Endothelial cell of umbilical vein (primary cell): ENCODE measurements around the gene KCNQ1OT1. TPM values are rescaled to one million over a fixed set of nuclear protein-coding genes. Genes with fewer than 3 reads are reported as not detected.

Experiments
- BruUV-seq: library from RNA; stranded (reverse); fragments of 400-500 nt; replicated peaks from 2 replicates; lab custom pipeline; 2021; lab: Mats Ljungman, UMichigan
- CTCF ChIA-PET: fragments of 300-600, 350-600 bp; sonication (Branson Sonifier 250); formaldehyde crosslinking; loops from one replicate; lab custom pipeline; 2021; ENCODE audit warnings: antibody characterized with exemption, inconsistent platforms; lab: Charles Lee
- POLR2A ChIA-PET: fragments of 300-600, 350-600 bp; sonication (Branson Sonifier 250); formaldehyde crosslinking; loops from one replicate; lab custom pipeline; 2021; ENCODE audit warnings: antibody characterized with exemption, inconsistent platforms; lab: Charles Lee
- DNase-seq: peaks from one replicate; pipeline ENCODE4 v3.0.0-alpha.2; 2011; ENCODE audit warnings: low read depth, low spot score
- FAIRE-seq: peaks from 2 replicates; lab custom pipeline; 2011; peaks lifted over from hg19 to GRCh38; lab: Jason Lieb, UNC
- H2AFZ ChIP-seq: 2 replicates; pipeline ENCODE4 v1.6.0; 2012; ENCODE audit warnings: low read depth, low read length, control low read depth, inconsistent platforms
- H3K27ac ChIP-seq: 2 replicates; pipeline ENCODE4 v1.5.1; 2011; ENCODE audit warnings: low read depth, mild to moderate bottlenecking, control low read depth, low read length, moderate library complexity; ENCODE audit not compliant: insufficient read depth
- H3K27me3 ChIP-seq, 2 experiments: 2 replicates each; pipeline versions ENCODE4 v1.6.0 to v1.6.1; 2011; ENCODE audit warnings: low read length in 2 of 2, mixed read lengths in 1 of 2; ENCODE audit not compliant: control insufficient read depth in 2 of 2, insufficient read depth in 2 of 2
- H3K36me3 ChIP-seq, 2 experiments: 2 replicates in 1 of 2; 3 replicates in 1 of 2; pipeline ENCODE4 v1.5.1; 2011; ENCODE audit warnings: low read length in 2 of 2, mild to moderate bottlenecking in 1 of 2, moderate library complexity in 1 of 2; ENCODE audit not compliant: control insufficient read depth in 2 of 2, insufficient read depth in 2 of 2; ENCODE audit errors: extremely low read depth in 1 of 2
- H3K4me1 ChIP-seq: 3 replicates; pipeline ENCODE4 v1.5.1; 2011; ENCODE audit warnings: mild to moderate bottlenecking, low read length; ENCODE audit not compliant: control insufficient read depth, insufficient read depth; ENCODE audit errors: extremely low read depth
- H3K4me2 ChIP-seq: 2 replicates; pipeline ENCODE4 v1.6.1; 2011; ENCODE audit warnings: low read length, control low read depth, mixed read lengths; ENCODE audit not compliant: insufficient read depth
- H3K4me3 ChIP-seq, 3 experiments: fragments of 200-600 bp in 1 of 3; sonication (generic), shearing (Covaris generic) in 1 of 3; replicated peaks in 1 of 3; 2 replicates each; pipeline ENCODE4 v1.5.1; 2011 to 2016; ENCODE audit warnings: control low read depth in 3 of 3, low read length in 3 of 3, mild to moderate bottlenecking in 2 of 3, inconsistent platforms in 1 of 3, low read depth in 1 of 3, moderate library complexity in 1 of 3; ENCODE audit not compliant: insufficient read depth in 1 of 3
- H3K79me2 ChIP-seq: 2 replicates; pipeline ENCODE4 v1.6.0; 2012; ENCODE audit warnings: low read length, inconsistent platforms; ENCODE audit not compliant: control insufficient read depth, insufficient read depth
- H3K9ac ChIP-seq: replicated peaks from 2 replicates; pipeline ENCODE3; 2011; ENCODE audit warnings: low read length, control low read depth; ENCODE audit not compliant: insufficient read depth; ENCODE audit errors: extremely low read depth
- H3K9me1 ChIP-seq: replicated peaks from 3 replicates; pipeline ENCODE4 v1.6.0; 2011; ENCODE audit warnings: mild to moderate bottlenecking, low read length; ENCODE audit not compliant: control insufficient read depth, insufficient read depth; ENCODE audit errors: extremely low read depth
- H3K9me3 ChIP-seq: replicated peaks from 2 replicates; pipeline ENCODE4 v1.5.1; 2012; ENCODE audit warnings: low read length, inconsistent platforms; ENCODE audit not compliant: control insufficient read depth, insufficient read depth
- H4K20me1 ChIP-seq: replicated peaks from 2 replicates; pipeline ENCODE3; 2011; ENCODE audit warnings: mild to moderate bottlenecking, low read length; ENCODE audit not compliant: control insufficient read depth, insufficient read depth; ENCODE audit errors: extremely low read depth
- CTCF ChIP-seq, 2 donors: IDR thresholded peaks; 1 replicate in 1 of 2; 2 replicates in 1 of 2; pipeline ENCODE4 v1.5.1; 2011; ENCODE audit warnings: low read length in 2 of 2, mild to moderate bottlenecking in 2 of 2, moderate library complexity in 2 of 2, control low read depth in 1 of 2, inconsistent platforms in 1 of 2, low read depth in 1 of 2; ENCODE audit not compliant: insufficient read depth in 1 of 2; ENCODE audit errors: extremely low read depth in 1 of 2
- EZH2 ChIP-seq: IDR thresholded peaks from 2 replicates; pipeline ENCODE4 v1.6.1; 2012; ENCODE audit warnings: borderline replicate concordance, low read depth, mild to moderate bottlenecking, moderate library complexity, low read length, inconsistent platforms; ENCODE audit not compliant: severe bottlenecking
- FOS ChIP-seq: IDR thresholded peaks from 2 replicates; pipeline ENCODE4 v1.6.1; 2011; ENCODE audit warnings: mild to moderate bottlenecking, low read length, moderate library complexity, borderline replicate concordance; ENCODE audit not compliant: insufficient read depth
- GATA2 ChIP-seq: IDR thresholded peaks from 2 replicates; pipeline ENCODE4 v1.7.0; 2011; ENCODE audit warnings: low read depth, mild to moderate bottlenecking, moderate library complexity, mixed read lengths, low read length; ENCODE audit not compliant: insufficient read length, insufficient read depth
- JUN ChIP-seq: IDR thresholded peaks from 2 replicates; pipeline ENCODE4 v1.6.1; 2011; ENCODE audit warnings: borderline replicate concordance, low read depth; ENCODE audit not compliant: insufficient read length, insufficient read depth
- MAX ChIP-seq: IDR thresholded peaks from 2 replicates; pipeline ENCODE4 v1.6.1; 2011; ENCODE audit not compliant: insufficient read depth, insufficient read length
- MYC ChIP-seq: IDR thresholded peaks from one replicate; pipeline ENCODE4 v1.6.1; 2011; ENCODE audit warnings: mild to moderate bottlenecking, low read depth, low read length
- POLR2A ChIP-seq: IDR thresholded peaks from 2 replicates; pipeline ENCODE4 v1.6.1; 2012; ENCODE audit warnings: low read depth, mild to moderate bottlenecking, control low read depth, low read length
- POLR2AphosphoS5 ChIP-seq: IDR thresholded peaks from 2 replicates; pipeline ENCODE4 v1.6.1; 2012; ENCODE audit warnings: low read depth, mild to moderate bottlenecking, control low read depth, low read length, moderate library complexity; ENCODE audit not compliant: insufficient read depth
- dilution Hi-C: fragments of 300-500 bp; cut with MboI; formaldehyde crosslinking; loops from one replicate; pipeline ENCODE4 v1.15.0; 2019; ENCODE audit warnings: low sequenced_read_pairs; ENCODE audit not compliant: extremely low pct_ligation_motif_present
- intact Hi-C: fragments of 100-400 bp; cut with micrococcal nuclease; formaldehyde crosslinking; loops from one replicate; pipeline ENCODE4 v1.10.0; 2022
- polyA plus RNA-seq, 4 experiments: library from polyadenylated mRNA; depleted of rRNA in 3 of 4; stranded (reverse) in 3 of 4; unstranded in 1 of 4; fragments of >200 nt; gene quantifications; 2 replicates each; pipeline versions ENCODE4 v1.2.1 to v1.2.3, GENCODE V29; 2011 to 2012; ENCODE audit warnings: missing spikeins in 1 of 4
- total RNA-seq: library from RNA; stranded (reverse); gene quantifications from 2 replicates; pipeline ENCODE4 v1.2.3, GENCODE V29; 2021

The KCNQ1OT1 gene
- total and polyA plus RNA-seq, 2 donors (not counting 3 experiments of a cell fraction or from before 2014, with no cell fraction given): 0.11 to 1.8 TPM

GRCh38 chr11:2744166-2744565, 44.4 kb upstream of the KCNQ1OT1 start:
- no peak overlapping the region for H3K27ac ChIP-seq
- H3K79me2 ChIP-seq: no peaks in the 10 kb centered on the region
- intact Hi-C loops (no loop called here), dilution Hi-C loops (no loop called here)
- H3K9ac ChIP-seq: no peak overlapping the region
- H3K36me3 ChIP-seq: no peaks in the 10 kb centered on the region
- H3K9me3 ChIP-seq: no peaks in the 10 kb centered on the region
- no TSS peak for BruUV-seq
- no peak for DNase-seq
- H3K4me1 ChIP-seq: no peaks in the 10 kb centered on the region
- no peak overlapping the region for H3K4me3 ChIP-seq
- ChIA-PET CTCF (interaction anchor here (1.4 kb wide), 1 partner anchor 8 kb away, joined by 3 read pairs; no protein-coding TSS in a partner anchor), POLR2A (no interaction called here)
- H3K9me1 ChIP-seq: no peaks in the 10 kb centered on the region
- H3K27me3 ChIP-seq: no peaks in the 10 kb centered on the region
- FAIRE-seq: no peak
- no peaks in the 10 kb centered on the region for H4K20me1 ChIP-seq
- H2AFZ ChIP-seq: no peak overlapping the region
- no peak overlapping the region for H3K4me2 ChIP-seq
- TF ChIP-seq JUN (no peak), MAX (no peak), POLR2AphosphoS5 (no peak), GATA2 (no peak), CTCF (IDR thresholded peaks at IDR 0.05; ENCODE audit: extremely low read depth in 1 of 2, insufficient read depth in 1 of 2, low read depth in 1 of 2, low read length in 2 of 2) (no peak), EZH2 (no peak), FOS (no peak), MYC (no peak), POLR2A (no peak)
